ENCODE data around the gene PI4KB. TPM values are rescaled to one million over a fixed set of nuclear protein-coding genes. Genes with fewer than 3 reads are reported as not detected.

PI4KB gene
- total RNA-seq, 4 donors from 2014 or later, result 54.8 to 79.5 (median 68.9) TPM

DNA sequence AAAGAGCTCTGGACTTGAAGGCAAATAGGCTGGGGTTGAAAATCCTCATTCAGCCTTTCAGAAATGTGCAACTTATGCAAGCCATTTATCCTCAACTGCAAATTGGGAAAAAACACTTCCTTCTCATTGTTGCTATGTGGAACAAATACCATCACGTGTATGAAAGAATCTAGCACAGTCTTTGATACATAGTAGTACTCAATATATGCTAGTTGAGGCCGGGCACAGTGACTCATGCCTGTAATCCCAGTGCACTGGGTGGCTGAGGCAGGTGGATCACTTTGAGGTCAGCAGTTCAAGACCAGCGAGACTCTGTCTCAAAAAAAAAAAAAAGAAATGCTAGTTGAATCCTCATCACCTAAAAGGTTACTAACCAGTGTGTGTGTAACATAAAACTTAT lies 8.2 kb downstream of the PI4KB start:
- Histone ChIP-seq H3K27me3 (no peaks in the 10 kb centered on the region), H3K36me3 (peaks cover 16 to 93% (median 65%) of the 10 kb centered on the region in 4 donors), H3K9me3 (no peaks in the 10 kb centered on the region), H3K4me1 (peaks cover 18 to 66% (median 52%) of the 10 kb centered on the region in 4 donors), H3K27ac (replicated peaks in 1 of 4) (no peak overlapping the region), H3K4me3 (no peak overlapping the region)
- DNase-seq (ENCODE audit: extremely low spot score), result no peak
- 54% methylated on average over 3 of the region's 3 CpGs for WGBS
- no peak for TF ChIP-seq POLR2AphosphoS5 (IDR thresholded peaks at IDR 0.05)
- TF ChIP-seq, protein P1, sequence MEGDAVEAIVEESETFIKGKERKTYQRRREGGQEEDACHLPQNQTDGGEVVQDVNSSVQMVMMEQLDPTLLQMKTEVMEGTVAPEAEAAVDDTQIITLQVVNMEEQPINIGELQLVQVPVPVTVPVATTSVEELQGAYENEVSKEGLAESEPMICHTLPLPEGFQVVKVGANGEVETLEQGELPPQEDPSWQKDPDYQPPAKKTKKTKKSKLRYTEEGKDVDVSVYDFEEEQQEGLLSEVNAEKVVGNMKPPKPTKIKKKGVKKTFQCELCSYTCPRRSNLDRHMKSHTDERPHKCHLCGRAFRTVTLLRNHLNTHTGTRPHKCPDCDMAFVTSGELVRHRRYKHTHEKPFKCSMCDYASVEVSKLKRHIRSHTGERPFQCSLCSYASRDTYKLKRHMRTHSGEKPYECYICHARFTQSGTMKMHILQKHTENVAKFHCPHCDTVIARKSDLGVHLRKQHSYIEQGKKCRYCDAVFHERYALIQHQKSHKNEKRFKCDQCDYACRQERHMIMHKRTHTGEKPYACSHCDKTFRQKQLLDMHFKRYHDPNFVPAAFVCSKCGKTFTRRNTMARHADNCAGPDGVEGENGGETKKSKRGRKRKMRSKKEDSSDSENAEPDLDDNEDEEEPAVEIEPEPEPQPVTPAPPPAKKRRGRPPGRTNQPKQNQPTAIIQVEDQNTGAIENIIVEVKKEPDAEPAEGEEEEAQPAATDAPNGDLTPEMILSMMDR (IDR thresholded peaks at IDR 0.05), result no peak
- no peak for TF ChIP-seq POLR2A (IDR thresholded peaks at IDR 0.05; ENCODE audit: low read depth)
- no peak for TF ChIP-seq EP300 (IDR thresholded peaks at IDR 0.05)
- intact Hi-C loops (cut with DNase I), result no loop called here

DNA sequence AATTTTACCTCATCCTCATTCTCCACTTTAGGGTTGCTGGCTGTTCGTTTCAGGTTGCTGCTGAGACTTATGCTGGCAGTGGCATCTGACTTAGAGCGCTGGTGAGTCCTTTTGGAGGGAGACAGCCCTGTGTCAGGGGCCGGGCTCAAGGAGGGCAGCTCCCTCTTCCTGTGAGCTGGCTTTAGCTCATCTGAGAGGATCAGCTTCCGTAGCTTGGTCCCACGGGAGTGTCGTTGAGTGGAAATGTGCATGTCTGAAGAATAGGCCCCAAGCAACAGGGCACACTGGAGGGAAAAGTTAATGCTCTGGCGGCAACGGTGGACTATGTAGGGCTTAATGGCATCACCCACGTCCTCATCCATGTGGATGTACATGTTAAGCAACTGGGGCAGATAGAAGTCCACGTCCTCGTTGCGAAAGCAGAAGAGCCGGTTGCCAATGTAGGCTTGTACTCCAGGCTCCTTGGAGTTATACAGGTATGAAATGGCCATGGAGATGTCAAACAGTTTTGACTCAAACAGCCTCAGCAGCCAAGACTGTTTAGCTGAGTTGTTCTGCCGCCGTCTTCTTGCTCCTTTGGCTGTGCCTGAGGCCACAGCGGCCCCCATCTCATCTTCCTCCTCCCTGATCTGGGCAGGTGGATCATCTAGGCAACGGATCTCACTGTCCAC lies 11.5 kb downstream of the PI4KB start:
- TF ChIP-seq POLR2AphosphoS5 (IDR thresholded peaks at IDR 0.05) (no peak), EP300 (IDR thresholded peaks at IDR 0.05) (no peak), POLR2A (IDR thresholded peaks at IDR 0.05; ENCODE audit: low read depth) (no peak)
- TF ChIP-seq, protein P1 (IDR thresholded peaks at IDR 0.05), result no peak
- Histone ChIP-seq H3K27me3 (no peaks in the 10 kb centered on the region), H3K4me1 (peaks cover 48 to 72% (median 64%) of the 10 kb centered on the region in 4 donors), H3K9me3 (no peaks in the 10 kb centered on the region), H3K4me3 (no peak overlapping the region), H3K36me3 (peaks cover 16 to 80% (median 57%) of the 10 kb centered on the region in 4 donors), H3K27ac (replicated peaks in 1 of 4) (no peak overlapping the region)
- intact Hi-C loops (cut with DNase I), result no loop called here
- no peak for DNase-seq (ENCODE audit: extremely low spot score)
- 88% methylated on average over 15 of the region's 17 CpGs for WGBS

DNA sequence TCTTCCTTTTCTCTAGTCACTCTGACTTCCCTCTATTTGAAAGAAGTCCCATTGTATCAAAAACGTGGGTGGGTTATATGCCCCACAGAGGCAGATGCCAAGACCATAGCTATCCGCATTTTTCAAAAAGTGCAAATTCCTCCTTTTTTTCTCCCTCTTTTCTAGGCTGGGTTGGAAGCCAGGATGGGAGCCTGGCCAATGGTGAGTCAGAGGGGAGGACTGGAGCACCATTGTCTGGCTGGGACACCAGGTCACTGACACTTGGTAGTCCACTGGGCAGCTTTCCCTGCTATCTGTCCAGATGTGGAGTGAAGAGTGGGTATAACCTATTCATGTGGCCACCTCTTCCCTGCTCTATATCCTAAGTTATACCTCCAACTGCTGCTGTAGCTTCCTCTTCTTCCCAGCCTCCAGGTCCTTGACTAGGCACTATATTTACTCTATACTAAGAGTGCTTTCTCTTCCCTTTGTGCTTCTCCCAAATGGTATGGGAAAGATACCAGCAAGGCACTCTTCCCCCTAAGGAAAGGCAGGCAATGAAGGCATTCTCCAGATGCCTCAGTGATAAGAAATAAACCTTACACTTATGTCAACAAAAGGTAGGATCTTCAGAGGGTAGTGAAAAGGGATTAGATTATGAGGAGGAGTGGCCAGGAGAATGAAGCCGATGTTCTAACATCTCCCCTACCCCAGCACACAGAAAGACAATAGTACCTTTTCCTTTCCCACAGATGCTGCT lies 12.9 kb downstream of the PI4KB start:
- WGBS, result 51% methylated on average over 3 of the region's 3 CpGs
- peak overlapping the region; percentile 72 to 85 (median 82) for H3K27ac ChIP-seq (replicated peaks in 1 of 4)
- peak; percentile 93 for DNase-seq (ENCODE audit: extremely low spot score)
- no peaks in the 10 kb centered on the region for H3K9me3 ChIP-seq
- intact Hi-C loops (cut with DNase I), result no loop called here
- no peak overlapping the region for H3K4me3 ChIP-seq
- H3K27me3 ChIP-seq, result no peaks in the 10 kb centered on the region
- peak in 1 of 2 donors; percentile 52 for TF ChIP-seq POLR2AphosphoS5 (IDR thresholded peaks at IDR 0.05)
- TF ChIP-seq, protein P1 (IDR thresholded peaks at IDR 0.05), result no peak
- peaks cover 16 to 74% (median 53%) of the 10 kb centered on the region in 4 donors for H3K36me3 ChIP-seq
- H3K4me1 ChIP-seq, result peaks cover 62 to 72% (median 64%) of the 10 kb centered on the region in 4 donors

DNA sequence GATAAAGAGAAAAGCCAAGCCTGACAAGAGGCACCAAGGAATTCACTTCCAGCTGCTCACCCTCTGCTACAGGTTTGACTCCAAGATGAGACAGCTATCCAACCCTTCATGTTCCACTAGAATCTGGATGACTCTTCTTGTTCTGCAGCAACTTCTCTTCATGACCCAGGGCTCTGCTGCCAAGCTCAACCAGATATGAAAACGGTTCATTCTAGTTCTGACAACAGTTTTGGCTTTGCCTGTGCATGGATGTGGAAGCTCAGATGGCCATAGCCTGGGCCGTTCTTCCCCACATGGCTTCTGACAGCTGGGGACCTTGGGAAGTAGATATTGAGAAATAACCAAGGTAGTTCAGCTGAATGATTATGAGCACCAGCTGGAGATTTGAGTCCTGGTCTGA lies 13.7 kb downstream of the PI4KB start:
- peaks cover 65 to 74% (median 68%) of the 10 kb centered on the region in 4 donors for H3K4me1 ChIP-seq
- 56% methylated on average over 2 of the region's 2 CpGs for whole genome bisulfite sequencing
- H3K27ac ChIP-seq (replicated peaks in 1 of 4), result peak overlapping the region; percentile 72 to 85 (median 82)
- intact Hi-C loops (cut with DNase I), result no loop called here
- no peak overlapping the region for H3K4me3 ChIP-seq
- no peak for DNase-seq (ENCODE audit: extremely low spot score)
- peaks cover 16 to 74% (median 55%) of the 10 kb centered on the region in 4 donors for H3K36me3 ChIP-seq
- no peaks in the 10 kb centered on the region for H3K27me3 ChIP-seq
- TF ChIP-seq POLR2AphosphoS5 (IDR thresholded peaks at IDR 0.05), result peak in 1 of 2 donors; percentile 38
- TF ChIP-seq, protein P1 (IDR thresholded peaks at IDR 0.05), result no peak
- no peaks in the 10 kb centered on the region for H3K9me3 ChIP-seq
